HG02678 (cell line): ENCODE measurements around the gene UNKL.

Experiments
- ATAC-seq: cut with Tn5 transposase; IDR thresholded peaks from one replicate; pipeline ENCODE4 v1.9.1; 2021; ENCODE audit warnings: mild to moderate bottlenecking, moderate library complexity; ENCODE audit not compliant: unreplicated experiment

The UNKL gene

GRCh38 chr16:1342526-1343427 lies 71.7 kb downstream of the UNKL start:
- peak; percentile 86 for ATAC-seq

DNA sequence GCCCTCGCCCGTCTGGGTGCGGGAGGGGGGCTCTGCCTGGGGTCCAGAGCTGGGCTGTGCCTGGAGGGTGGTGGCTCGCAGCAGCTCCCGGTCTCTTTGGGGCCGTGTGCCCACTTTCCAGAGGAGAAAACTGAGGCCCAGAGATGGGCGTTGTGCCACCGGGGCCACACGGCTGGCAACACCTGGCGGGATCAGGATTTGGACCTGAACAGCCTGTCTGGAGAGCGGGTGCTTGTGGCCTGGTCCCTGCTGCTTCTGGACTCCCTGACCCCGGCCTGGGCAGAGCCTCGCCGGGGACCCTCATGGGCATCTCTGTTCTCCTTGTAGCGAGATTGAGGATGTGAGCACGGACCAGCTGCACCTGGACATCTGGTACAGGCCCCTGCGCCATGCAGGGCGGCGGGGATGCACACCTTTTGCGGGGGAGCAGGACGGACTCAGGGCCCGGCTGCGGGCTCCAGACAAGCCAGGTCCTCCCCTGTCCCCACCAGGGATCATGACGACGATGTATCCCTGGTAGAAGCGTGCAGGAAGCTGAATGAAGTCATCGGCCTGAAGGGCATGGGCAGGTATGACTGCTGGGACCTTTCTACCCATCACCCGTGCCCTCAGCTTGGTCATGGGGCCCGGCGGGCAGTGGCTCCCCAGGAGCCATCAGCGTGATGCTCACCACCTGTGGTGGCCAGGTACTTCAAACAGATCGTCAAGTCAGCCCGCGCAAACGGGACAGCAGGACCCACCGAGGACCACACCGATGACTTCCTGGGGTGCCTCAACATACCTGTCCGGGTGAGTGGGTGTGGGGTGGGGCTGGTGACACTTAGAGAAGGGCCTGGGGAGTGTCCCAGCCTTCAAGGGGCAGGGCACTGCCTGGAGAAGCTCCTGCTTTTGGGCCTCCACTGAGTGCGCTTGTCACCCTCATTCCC lies 72.7 kb downstream of the UNKL start:
- ATAC-seq: no peak

DNA sequence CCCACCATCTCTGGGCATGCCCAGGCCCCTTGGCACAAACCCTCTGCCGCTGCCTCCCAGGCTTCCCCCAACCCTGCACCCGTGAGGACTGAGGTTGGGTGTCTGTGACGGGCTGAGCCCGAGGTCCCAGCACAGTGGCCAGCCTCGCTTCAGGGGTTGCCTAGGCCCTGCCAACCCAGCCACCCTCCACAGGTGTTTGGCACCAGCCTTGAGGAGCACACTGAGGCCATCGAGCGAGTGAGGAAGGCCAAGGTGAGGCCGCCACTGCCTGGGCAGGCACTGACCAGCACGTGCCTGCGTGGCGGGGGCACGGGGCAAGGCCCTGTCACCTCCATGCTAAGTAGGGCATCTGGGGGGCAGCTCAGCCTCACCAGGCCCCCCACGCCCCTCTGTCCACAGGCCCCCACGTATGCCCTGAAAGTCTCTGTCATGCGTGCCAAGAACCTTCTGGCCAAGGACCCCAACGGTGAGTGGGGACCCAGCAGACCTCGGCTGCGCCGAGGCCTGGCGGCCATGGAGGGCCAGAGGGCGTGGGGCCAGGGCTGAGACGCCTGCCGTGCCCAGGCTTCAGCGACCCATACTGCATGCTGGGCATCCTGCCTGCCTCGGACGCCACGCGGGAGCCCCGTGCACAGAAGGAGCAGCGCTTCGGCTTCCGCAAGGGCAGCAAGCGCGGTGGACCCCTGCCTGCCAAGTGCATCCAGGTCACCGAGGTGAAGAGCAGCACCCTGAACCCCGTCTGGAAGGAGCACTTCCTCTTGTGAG lies 73.6 kb downstream of the UNKL start:
- ATAC-seq: no peak

DNA sequence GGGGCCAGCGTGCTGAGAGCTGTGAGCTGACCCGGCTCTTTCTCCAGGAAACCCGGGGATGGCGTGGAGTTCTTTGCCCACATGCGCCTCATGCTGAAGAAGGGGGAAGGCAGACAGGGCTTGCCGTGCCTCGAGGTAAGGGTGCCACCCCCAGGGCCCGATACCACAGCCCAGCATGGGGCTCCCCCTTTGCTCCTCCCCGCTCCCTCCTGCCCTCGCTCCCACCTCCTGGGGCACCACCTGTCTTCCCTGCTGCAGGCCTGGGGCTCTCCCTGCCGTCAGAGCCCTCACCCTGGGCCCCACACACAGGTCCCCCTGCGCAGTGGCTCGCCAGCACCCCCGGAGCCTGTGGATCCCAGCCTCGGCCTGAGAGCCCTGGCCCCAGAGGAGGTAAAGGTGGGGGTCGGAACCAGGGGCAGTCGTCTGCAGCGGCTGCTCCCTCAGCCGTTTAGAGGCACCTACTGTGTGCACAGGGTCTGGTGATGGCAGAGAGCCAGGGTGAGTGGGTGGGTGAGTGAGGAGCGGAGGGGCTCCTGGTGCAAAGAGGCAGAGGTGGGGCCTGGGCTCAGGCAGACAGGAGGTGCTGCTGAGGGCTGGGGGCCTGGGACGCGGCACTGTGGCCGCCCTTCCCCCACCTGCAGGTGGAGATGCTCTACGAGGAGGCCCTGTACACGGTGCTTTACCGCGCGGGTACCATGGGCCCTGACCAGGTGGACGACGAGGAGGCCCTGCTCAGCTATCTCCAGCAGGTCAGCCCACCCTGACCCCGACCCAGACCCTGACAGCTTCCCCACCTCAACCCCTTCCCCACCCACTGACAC lies 75.4 kb downstream of the UNKL start:
- ATAC-seq: no peak

GRCh38 chr16:1338119-1338730 lies 76.3 kb downstream of the UNKL start:
- ATAC-seq: no peak

- no peak for ATAC-seq
Measured at GRCh38 chr16:1337486-1337885, 77.0 kb downstream of the UNKL start.

DNA sequence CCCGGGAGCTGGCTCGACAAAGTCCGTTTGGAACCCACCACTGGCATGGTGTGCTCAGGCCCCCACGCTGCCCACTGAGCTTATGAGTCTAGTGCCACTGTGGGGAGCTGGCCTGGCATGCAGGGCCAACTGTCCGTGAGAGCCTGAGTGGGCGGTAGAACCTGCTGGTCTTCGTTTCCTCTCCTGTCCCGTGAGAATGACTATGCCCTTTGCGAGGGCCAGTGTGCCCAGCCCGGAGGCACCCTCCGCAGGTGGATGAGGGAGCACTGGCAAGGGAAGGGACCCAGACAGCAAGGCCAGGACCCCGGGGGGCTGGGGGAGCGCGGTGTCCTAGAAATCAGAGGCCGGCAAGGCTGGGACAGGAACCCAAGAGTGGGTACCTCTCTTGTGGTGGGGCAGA lies 77.9 kb downstream of the UNKL start:
- ATAC-seq: no peak

- ATAC-seq: no peak
Measured at GRCh38 chr16:1335996-1336395, 78.5 kb downstream of the UNKL start.

DNA sequence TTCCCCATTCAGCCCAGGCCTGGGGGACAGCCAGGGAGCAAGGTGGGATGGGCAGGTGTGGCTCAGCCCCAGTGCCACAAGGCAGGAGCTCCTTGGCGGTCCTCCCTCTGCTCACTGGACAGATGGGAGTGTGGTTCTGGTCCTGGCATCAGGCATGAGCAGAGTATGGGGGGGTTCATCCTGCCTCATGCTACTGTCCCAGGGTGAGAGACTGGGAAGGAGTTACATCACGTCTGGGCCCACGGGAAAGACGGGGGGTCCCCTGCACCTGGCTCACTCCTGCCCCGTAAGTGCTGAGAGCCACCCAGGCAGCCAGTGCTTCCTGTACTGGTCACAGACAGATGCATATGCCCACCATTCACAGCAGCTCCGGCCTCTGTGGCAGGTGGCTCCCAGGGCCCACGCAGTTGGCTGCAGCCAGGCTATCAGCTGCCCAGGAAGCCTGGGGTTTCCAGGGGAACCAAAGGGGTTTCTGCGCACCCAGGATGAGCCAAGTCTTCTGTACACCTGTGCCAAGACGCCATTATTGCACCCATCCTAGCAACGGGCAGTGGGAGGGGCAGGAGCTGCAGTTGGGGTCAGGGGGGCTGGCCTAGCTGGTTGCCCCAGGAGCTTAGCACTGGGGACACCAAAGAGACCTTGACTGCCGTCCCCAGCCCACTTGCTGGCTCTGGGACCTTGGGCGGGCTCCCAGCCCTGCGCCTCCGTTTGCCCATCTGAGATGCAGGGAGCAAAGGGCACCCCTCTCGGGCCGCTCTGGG lies 79.1 kb downstream of the UNKL start:
- ATAC-seq: no peak

GRCh38 chr16:1334739-1335138 lies 79.8 kb downstream of the UNKL start:
- no peak for ATAC-seq

DNA sequence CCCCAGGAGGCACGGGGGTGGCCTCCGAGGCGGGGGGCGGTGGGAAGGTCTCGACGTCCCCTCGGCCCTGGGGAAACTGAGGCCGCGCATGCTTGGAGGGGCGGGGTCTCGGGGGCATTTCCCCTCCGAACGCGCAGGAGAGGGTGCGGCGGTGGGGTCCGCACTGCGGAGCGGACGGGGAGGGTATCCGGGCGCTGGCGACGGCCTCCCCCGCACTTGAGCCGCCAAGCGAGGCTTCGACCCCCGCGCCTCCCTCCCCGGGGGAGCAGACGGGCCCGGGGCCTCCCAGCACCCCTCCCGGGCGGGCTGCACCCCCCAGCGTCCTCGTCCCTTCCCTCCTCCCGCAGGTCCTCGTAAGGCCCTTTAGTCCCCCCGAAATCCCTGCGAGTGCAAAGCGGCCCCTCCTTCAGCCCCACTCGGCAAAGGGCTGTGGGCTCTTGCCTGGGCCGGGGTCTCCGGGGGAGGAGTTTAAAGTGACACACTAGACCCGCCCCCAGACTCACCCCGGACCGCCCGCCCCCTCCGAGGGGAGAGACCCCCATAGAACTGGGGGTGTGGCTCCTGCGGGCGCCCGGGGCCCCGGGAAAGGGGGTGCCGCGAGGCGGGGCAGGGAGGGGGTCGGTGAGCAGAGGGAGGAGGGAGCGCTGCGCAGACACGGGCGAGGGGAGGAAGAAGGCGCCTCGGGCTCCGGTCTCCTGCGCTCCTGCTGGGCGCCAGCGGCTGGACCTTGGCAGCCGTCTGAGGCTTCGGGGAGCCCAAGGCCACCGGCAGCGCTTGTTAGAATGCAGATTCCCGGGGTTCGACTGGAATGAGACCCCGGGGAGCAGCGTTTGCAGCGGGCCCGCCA lies 80.4 kb downstream of the UNKL start:
- ATAC-seq: no peak

GRCh38 chr16:1333149-1333812 lies 81.2 kb downstream of the UNKL start, which contains the start of gene BAIAP3:
BAIAP3 (plus strand) TSS chr16:1333645; CDS start chr16:1338550, 4,905 bp downstream.
- ATAC-seq: no peak

GRCh38 chr16:1332618-1333148 lies 81.8 kb downstream of the UNKL start:
- ATAC-seq: no peak

- ATAC-seq: peak; percentile 67
Measured at GRCh38 chr16:1331712-1332617, 82.5 kb downstream of the UNKL start.

GRCh38 chr16:1330931-1331711 lies 83.4 kb downstream of the UNKL start:
- no peak for ATAC-seq
